HG02973 (cell line): Measurements from ENCODE around the gene HIVEP1.
"Not testable (repeated sequence)": the region's sequence is repeated elsewhere in the genome, so short reads cannot be mapped to it uniquely, and the experiment has no call there.

Source experiments
- ATAC-seq: cut with Tn5 transposase; IDR thresholded peaks from one replicate; pipeline ENCODE4 v1.9.1; 2021; ENCODE audit warnings: moderate library complexity; ENCODE audit not compliant: unreplicated experiment

Gene HIVEP1

DNA sequence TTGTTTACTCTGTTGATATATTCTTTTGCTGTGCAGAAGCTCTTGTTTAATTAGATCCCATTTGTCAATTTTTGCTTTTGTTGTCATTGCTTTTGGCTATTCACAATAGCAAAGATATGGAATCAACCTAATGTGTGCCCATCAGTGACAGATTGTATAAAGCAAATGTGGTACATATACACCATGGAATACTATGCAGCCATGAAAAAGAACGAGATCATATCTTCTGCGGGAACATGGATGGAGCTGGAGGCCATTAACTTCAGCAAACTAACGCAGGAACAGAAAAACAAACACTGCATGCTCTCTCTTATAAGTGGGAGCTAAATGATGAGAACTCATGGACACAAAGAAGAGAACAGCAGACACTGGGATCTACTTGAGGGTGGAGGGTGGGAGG, 164.7 kb downstream of the HIVEP1 start:
- ATAC-seq, result not testable (repeated sequence)

DNA sequence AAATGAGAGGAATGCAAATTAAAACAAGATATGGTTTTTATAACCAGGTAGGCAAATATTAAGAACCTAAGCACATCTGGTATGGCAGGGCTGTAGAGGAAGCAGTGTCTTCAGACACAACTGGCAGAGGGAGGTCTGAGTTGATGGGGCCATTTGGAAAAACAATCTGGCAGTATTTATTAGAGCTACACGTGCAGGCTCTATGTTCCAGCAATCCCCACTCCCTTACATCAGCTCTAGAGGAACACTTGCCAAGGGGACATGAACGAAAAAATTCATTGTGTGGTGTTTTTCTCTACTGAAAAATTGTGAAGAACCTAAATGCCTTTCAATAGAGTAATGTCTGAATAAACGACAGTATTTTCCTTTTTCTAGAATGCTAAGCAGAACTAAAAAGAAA, 166.4 kb downstream of the HIVEP1 start:
- no peak for ATAC-seq

DNA sequence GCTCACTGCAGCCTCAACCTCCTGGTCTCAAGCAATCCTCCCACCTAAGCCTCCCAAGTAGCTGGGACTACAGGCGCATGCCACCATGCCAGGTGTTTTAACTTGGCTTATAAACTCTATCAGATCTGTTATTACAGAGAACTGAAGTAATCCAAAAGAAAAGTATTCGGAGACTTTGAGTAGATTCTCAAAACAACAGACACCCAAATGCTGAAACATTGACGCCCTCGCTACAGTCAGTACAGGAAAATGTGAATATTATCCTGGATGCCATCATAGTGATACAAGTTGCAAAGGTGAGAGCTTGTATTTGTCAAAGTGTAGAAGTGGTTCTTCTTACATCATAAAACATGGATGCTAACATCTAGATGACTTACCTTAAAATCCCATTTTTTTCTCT, 169.4 kb downstream of the HIVEP1 start:
- ATAC-seq, result no peak

DNA sequence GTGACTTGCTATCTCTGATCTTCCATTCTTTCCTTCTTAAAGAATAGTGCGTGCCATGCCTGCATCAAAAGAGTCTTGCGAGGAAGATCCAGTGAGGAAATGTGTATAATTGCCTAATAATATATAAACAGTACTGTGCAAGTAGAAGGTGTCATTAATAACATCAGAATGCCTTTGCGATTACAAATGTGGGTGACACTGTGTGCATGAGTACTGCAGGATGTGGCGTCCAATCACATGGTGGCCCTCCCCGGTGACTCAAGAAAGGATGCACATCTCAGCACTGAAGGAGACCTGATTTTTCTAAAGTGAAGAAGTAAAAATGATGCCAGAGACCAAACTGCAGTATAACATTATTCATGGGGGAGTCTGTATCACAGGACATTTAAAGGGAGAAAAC, 170.6 kb downstream of the HIVEP1 start:
- ATAC-seq, result no peak

DNA sequence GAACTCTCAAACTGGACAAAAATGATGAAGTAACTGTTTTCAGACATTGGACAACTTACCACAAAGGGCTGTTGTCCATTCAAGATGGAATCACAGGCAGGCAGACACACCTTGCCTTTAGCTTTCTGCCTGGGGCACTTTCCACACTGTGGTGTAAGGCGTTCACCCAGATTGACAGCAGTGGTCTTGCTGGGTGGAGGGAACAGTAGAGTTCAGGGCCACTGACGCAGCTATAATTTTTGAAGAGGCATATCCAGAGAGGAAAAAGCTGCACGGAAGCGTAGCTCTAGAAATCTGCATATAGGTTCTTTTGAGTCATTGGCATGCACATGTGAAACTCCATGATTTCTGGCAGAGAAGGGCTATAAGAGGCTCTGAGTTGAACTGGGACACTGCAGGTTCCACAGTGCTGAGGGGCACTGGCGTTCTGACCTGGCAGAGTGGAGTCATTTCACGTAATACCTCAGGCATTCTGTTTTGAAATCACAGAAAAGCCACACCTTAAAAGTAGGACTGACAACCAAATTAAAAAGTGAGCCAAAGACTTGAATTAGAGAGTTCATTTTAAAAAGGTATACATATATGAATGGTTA, 173.1 kb downstream of the HIVEP1 start:
- ATAC-seq, result no peak

DNA sequence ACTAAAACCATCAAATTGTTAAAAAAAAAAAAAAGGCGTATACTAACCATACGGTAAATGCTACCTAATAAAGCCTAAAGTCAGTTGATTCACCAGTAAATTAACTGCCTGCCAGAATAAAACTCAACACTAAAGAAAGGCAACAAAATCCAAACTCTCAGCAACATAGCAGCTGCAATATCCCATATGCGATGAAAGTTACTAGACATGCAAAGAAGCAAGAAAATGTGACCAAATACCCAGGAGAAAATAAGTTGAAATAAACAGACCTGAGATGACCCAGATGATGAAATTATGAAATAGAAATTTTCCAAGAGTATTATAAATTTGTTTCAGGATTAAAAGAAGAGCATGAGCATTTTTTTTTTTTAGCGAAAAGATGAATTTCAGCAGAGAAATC, 174.4 kb downstream of the HIVEP1 start:
- ATAC-seq, result no peak

DNA sequence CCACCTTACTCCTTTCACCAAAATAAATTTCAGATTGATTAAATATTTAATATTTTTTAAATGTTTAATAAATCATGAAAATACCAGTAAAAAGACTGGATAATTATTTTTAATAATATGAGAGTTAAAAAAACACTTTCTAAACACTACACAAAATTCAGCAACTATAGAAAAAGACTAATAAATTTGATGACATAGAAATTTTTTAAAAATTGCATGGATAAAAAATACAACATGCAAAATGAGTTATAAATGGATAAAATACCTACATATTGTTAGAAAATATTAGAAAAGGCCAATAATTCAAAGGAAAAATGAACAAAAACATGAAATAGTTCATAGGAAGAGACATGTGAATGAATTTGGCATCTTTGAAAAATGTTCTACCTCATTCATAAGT, 177.0 kb downstream of the HIVEP1 start:
- ATAC-seq, result no peak

DNA sequence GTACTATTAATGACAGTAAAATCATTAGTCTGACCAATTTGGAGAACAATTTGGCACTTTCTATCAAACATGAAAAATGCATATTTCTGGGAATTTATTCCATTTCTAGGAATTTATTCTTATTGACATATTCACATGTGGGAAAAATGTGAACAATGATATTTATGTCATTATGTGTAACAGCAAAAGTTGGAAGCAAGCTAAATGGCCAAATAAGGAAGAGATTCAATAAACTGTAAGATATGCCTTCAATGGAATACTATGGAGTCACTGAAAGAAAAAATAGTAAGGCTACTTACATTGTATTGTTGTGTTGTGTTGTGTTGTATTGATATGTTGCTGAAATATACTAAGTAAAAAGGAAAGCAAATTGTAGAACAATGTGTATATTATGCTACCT, 177.5 kb downstream of the HIVEP1 start:
- ATAC-seq, result no peak

DNA sequence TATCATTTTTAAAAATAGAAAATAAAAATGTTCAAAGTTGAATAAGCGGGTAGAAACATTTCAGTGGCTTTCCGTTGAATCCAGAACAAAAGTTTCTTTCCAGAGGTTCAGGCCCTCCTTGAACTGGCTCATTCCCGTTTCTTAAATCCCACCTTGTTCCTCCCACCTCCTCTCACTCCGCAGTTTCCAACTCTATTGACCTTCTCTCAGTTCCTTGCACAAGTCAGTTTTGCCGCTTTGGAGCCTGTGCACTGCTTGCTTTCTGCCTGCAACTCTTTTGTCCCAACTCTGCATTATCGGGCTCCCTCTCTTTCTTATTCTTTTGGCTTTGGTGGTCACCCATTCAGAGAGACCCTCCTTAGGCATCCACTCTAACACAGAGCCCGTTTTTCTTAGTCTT, 178.1 kb downstream of the HIVEP1 start:
- no peak for ATAC-seq

DNA sequence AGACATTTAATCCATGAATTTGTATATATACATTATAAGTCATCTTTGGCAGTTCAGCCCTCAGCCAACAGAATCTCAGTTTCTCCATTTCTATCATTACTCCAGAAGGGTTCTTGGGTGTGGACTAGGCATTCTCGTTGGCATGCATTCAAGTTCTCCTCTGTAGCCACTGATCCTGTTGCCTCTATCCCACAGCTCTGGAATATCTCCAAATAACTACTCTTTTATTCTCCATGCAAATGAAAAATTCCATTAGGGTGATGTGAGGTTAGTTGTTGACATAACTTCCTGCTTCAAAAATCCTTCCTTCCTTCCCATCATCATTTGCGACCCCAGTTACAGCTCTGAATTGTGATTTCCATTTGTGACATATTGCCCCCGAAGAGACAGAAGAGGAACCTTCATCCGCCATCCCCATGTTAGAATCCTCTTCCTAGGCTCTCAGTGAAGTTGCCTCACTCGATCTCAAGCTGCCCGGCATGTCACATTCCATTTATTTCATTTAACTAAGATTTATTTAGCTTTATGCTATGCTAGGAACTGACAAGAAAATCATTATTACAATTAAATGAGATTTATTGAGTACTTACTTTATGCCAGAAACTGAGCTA, 184.3 kb downstream of the HIVEP1 start:
- no peak for ATAC-seq

DNA sequence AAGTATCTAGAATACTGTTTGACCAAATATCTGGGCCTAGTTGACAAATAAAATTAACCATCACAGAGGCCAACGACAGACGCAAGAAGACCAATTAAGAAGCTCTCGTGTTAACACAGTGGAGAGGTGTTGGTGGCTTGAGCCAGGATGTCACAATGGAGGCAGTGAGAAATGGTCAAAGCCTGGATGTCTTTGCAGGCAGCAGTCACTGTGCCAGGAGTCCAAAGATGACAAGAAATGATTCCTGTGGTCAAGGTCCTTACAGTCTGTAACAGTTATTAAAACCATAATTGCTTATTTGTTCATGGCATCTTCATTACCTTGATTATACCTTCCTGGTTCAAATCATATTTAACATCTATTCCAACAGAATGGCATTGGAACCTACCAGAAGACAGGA, 186.7 kb downstream of the HIVEP1 start:
- ATAC-seq, result no peak

DNA sequence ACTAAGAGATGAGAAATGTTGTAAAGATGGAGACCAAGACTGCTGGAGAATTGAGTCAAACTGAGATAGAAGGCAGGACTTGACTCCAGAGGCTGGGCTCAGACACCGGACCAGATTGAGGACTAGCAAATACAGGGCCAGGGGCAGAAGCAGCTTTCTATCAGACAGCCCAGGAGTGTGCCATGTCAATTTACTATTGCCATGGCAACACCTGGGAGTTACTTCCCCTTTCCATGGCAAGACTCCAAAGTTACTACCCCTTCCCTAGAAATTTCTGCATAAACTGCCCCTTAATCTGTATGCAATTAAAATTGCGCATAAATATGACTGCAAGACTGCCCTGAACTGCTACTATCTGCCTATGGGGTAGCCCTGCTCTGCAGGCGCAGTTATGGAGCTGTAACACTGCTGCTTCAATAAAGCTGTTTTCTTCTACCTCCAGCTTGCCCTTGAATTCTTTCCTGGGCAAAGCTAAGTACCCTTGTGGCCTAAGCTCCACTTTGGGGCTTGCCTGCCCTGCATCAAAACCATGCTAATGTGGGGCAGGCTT, 188.0 kb downstream of the HIVEP1 start:
- ATAC-seq, result no peak

DNA sequence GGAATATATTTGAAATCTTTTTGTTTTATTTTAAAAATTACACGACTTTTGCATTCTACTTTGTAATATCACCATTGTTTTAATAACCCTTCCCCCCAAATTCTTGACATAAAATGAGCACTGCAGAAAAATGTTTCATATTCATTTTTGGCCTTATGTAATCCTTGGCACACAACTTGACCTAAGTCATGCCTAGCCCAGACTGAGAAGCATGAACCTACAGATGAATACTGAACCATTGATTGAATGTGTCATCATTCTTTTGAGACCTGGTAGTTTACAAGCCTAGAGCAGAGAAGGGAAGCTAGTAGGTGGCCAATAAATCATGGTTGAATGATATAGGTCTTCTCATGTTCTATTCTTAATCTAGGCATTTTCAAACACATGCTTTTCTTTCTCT, 188.6 kb downstream of the HIVEP1 start:
- ATAC-seq, result no peak

DNA sequence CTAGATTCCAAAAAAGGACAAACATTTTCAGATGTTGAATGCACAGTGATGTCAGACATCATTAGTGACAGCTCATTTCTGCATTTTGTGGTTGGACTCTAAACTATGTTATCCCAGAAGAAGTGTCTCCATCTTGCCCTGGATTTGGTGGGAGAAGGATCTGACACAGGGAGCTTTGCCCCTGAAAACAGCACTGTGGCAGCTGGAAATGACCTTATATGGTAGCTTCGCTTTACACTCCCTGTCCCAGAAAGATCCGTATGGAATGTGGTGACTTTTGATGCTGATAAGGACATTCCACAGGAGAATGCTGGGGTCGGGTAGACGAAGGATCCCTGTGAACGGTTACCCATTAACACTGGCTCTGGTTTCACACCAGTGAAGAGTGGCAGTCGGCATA, 190.9 kb downstream of the HIVEP1 start:
- no peak for ATAC-seq

DNA sequence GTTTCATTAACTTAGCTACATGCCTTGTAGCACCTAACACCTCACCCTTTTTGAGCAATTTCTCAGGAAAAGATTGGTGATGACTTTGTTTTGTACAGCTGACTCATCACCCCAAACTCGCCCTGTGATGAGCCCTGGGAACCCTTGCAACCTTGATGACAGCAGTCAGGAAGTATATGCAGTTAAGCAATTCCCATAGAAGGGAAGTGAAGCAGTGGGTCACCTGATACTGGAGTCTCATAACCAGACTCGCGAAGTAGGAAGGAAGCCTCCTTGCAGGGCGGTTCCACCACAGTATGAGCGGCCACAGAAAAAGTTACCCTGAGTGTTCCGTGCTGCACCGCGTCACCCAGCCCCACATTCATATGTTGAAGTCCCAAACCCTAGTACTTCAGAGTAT, 196.1 kb downstream of the HIVEP1 start:
- no peak for ATAC-seq

DNA sequence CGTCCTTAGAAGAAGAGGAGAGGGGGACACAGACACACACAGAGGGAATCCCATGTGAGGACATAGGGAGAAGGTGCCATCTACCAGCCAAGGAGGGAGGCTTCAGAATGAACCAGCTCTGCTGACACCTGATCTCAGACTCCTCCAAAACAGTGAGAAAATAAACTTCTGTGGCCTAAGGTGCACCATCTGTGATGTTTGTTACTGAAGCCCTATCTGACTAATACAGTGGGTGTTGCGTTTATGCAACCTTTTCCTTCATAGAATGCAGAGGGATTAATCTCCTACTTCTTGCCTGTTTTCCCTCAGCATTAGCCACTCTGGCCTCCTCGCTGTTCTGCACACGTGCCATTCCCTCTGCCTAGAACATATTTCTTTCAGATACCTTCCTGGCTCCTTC, 196.6 kb downstream of the HIVEP1 start:
- no peak for ATAC-seq
